Suppressor macrophage (primary cell): ENCODE measurements around the gene PIGC.
A peak's percentile ranks its signal among the peaks of the same experiment; 100 is the strongest.

Source experiments
- DNase-seq, 4 experiments: peaks; one replicate each; pipeline ENCODE4 v3.0.0-alpha.2; 2020 to 2022

The PIGC gene

DNA sequence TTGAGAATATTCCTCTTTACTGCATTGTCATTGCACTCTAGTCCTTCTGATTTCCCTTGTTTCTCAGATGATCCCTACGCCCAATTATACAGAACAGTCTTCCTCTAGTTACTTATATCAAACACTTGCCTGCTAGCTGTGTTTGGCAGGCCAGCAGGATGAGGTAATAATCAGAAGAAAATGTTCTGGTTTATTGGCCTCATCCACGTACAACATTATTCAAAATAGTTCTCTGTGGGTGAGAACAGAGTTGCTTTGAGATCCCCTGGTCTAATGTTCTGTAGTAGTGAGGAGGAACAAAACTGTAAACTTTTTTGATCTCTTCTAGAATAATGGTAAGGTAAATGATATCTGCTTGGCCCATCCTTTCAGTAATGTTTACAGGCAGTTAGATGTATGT lies 45.7 kb downstream of the PIGC start:
- DNase-seq = no peak

- DNase-seq = no peak
Measured at GRCh38 chr1:172397633-172398032, 46.2 kb downstream of the PIGC start.

DNA sequence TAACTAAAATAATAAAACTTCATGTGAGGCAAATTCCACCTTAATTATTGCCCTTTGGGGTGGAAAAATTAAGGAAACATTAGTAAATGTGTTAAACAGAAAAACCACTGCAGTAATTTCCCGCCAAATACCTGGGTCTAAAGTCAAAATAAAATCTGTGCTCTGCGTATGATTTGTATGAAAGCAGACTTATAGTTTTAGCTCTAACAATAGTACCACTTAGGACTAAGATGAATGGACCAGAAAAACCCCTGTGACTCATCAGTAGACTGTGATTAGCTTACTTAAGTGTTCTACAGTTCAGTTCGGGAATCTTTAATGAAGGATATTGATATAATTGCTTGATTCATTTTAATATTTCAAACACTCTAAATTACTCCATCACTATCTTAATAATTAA lies 46.6 kb downstream of the PIGC start:
- no peak for DNase-seq

- no peak for DNase-seq
Measured at GRCh38 chr1:172395576-172395975, 48.3 kb downstream of the PIGC start.

- DNase-seq = peak in 1 of 4 experiments; percentile 26
Measured at GRCh38 chr1:172394811-172395210, 49.1 kb downstream of the PIGC start.

DNA sequence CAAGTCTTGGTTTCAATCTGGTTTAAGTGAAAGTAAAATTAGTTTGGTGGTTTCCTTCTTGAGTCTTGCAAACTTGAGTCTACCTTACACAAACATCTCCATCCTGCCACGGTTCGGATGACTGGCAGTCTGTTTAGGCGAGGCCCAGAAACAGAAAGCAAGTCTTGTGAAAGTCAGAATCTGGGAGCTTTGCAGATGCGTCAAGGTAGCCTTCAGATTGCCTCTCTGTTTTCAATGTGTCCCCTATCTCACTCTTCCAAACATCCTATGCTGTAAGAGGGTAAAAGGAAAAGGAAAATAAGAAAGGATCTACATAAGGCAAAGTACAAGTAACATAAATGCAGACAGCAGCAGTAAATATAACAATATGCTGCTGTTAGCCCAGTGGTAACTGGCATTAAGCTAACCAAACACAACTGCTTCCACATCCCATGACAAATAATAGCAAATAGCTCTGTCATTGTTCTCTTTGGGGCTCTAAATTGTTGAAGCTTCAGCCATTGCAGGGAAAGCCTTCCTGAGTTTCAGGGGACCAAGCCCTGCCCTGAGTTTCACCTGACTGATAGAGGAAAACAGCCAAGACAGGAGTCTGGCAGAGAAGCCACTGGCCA lies 49.6 kb downstream of the PIGC start:
- DNase-seq = peak; percentile 33 to 61 (median 56)

DNA sequence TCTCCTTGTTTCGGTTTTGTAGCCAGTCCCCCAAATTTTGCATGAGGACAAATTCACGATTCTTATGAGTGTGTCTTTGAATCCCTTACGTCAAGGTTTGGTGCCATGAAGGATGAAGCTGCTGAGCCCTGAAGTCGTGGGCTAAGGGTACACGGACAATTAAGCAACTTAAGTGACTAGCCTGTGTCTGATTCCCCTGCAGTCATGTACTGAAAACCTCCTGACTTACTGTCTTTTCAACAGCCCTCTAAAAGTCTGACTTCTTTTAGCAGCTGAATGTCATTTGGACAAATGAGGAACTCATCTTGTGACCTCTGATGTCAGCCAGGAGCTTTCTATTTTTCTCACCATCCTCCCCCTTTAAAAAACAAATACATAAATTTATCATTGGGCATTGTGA lies 50.5 kb downstream of the PIGC start:
- peak; percentile 71 to 92 (median 86) for DNase-seq

DNA sequence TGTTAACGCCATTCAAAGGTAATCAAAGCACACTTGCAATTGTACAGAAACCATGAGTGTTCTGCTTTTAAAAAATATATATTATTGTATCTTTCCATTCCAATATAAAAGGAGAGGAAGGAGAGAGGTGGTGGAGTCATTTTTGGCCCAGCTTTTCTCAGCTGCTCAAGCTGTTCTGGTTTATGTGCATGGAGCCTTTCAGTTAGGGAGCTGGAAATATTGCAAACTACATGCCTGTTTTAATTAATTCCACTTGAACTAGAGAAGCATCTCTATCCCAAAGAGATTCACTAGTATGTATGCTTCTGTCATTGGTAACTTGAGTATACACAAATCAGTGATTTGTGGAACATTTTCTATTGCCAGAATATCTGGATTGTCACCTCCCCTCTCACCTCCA lies 51.9 kb downstream of the PIGC start:
- DNase-seq = no peak
